B cell (primary cell): ENCODE results near the gene TCERG1L.

Experiments used
- CTCF ChIP-seq: fragments of 200-600 bp; IDR thresholded peaks from one replicate; pipeline ENCODE4 v1.8.0; 2022; ENCODE audit warnings: antibody characterized with exemption, mild to moderate bottlenecking
- EZH2 ChIP-seq: IDR thresholded peaks from 2 replicates; pipeline ENCODE4 v1.6.1; 2012; ENCODE audit warnings: borderline replicate concordance, low read depth, mild to moderate bottlenecking, moderate library complexity, low read length; ENCODE audit not compliant: insufficient read depth, poor library complexity, severe bottlenecking

- TF ChIP-seq CTCF = no peak
- TF ChIP-seq EZH2 = no peak
Measured at GRCh38 chr10:131332821-131333220, 21.3 kb upstream of the TCERG1L start.
